ENCODE results near the gene ADAMTS13.

DNA sequence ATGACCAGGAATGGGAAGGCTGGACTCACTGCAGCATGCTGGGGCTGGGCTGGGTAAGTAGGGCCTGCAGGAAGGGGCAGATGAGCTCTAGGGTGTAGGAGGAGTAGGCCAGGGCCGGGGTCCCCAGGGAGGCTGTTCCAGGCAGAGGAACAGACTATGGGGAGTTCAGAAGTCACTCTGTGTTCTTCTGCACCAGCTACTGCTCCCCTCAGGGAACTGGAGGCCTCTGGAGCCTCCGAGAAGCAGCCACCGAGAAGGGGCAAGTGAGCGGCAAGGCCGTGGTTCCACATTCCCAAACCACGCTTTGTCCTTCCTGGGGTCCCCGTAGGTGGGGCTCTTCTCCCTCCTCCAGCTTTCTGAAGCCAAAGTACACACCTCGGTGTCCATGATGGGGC lies 65.2 kb downstream of the ADAMTS13 start:
- TF ChIP-seq, protein P1, sequence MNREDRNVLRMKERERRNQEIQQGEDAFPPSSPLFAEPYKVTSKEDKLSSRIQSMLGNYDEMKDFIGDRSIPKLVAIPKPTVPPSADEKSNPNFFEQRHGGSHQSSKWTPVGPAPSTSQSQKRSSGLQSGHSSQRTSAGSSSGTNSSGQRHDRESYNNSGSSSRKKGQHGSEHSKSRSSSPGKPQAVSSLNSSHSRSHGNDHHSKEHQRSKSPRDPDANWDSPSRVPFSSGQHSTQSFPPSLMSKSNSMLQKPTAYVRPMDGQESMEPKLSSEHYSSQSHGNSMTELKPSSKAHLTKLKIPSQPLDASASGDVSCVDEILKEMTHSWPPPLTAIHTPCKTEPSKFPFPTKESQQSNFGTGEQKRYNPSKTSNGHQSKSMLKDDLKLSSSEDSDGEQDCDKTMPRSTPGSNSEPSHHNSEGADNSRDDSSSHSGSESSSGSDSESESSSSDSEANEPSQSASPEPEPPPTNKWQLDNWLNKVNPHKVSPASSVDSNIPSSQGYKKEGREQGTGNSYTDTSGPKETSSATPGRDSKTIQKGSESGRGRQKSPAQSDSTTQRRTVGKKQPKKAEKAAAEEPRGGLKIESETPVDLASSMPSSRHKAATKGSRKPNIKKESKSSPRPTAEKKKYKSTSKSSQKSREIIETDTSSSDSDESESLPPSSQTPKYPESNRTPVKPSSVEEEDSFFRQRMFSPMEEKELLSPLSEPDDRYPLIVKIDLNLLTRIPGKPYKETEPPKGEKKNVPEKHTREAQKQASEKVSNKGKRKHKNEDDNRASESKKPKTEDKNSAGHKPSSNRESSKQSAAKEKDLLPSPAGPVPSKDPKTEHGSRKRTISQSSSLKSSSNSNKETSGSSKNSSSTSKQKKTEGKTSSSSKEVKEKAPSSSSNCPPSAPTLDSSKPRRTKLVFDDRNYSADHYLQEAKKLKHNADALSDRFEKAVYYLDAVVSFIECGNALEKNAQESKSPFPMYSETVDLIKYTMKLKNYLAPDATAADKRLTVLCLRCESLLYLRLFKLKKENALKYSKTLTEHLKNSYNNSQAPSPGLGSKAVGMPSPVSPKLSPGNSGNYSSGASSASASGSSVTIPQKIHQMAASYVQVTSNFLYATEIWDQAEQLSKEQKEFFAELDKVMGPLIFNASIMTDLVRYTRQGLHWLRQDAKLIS (CRISPR knock-in tag; IDR thresholded peaks at IDR 0.05): no peak
- TF ChIP-seq, protein P2, sequence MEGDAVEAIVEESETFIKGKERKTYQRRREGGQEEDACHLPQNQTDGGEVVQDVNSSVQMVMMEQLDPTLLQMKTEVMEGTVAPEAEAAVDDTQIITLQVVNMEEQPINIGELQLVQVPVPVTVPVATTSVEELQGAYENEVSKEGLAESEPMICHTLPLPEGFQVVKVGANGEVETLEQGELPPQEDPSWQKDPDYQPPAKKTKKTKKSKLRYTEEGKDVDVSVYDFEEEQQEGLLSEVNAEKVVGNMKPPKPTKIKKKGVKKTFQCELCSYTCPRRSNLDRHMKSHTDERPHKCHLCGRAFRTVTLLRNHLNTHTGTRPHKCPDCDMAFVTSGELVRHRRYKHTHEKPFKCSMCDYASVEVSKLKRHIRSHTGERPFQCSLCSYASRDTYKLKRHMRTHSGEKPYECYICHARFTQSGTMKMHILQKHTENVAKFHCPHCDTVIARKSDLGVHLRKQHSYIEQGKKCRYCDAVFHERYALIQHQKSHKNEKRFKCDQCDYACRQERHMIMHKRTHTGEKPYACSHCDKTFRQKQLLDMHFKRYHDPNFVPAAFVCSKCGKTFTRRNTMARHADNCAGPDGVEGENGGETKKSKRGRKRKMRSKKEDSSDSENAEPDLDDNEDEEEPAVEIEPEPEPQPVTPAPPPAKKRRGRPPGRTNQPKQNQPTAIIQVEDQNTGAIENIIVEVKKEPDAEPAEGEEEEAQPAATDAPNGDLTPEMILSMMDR (IDR thresholded peaks at IDR 0.05 in 2 of 3, conservative IDR thresholded peaks at IDR 0.05 in 1 of 3; ENCODE audit: insufficient read depth in 2 of 3, low read depth in 1 of 3, low read length in 3 of 3): no peak
- no peak for TF ChIP-seq FOXP1 (CRISPR knock-in tag; IDR thresholded peaks at IDR 0.05)
- no peak for TF ChIP-seq ZNF77 (CRISPR knock-in tag; IDR thresholded peaks at IDR 0.05)
- no peak for TF ChIP-seq PHB2 (IDR thresholded peaks at IDR 0.05; ENCODE audit: low read depth)
- TF ChIP-seq ZZZ3 (IDR thresholded peaks at IDR 0.05): no peak
- TF ChIP-seq, protein P3, sequence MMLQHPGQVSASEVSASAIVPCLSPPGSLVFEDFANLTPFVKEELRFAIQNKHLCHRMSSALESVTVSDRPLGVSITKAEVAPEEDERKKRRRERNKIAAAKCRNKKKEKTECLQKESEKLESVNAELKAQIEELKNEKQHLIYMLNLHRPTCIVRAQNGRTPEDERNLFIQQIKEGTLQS (IDR thresholded peaks at IDR 0.05): no peak
- TF ChIP-seq, protein P3 (CRISPR knock-in tag; conservative IDR thresholded peaks at IDR 0.05): no peak
- no peak for TF ChIP-seq JUNB (CRISPR knock-in tag; conservative IDR thresholded peaks at IDR 0.05)
- TF ChIP-seq CREB1 (IDR thresholded peaks at IDR 0.05): no peak
- no peak for TF ChIP-seq CREB1 (CRISPR knock-in tag; IDR thresholded peaks at IDR 0.05)
